Spinal cord (tissue), 10 donors: ENCODE data around the gene RNF186. TPM values are rescaled to one million over a fixed set of nuclear protein-coding genes. Genes with fewer than 3 reads are reported as not detected.
A peak's percentile ranks its signal among the peaks of the same experiment; 100 is the strongest.
"Not testable (repeated sequence)": the region's sequence is repeated elsewhere in the genome, so short reads cannot be mapped to it uniquely, and the experiment has no call there.

ENCODE experiments used
- DNase-seq, 6 donors: peaks; one replicate each; pipeline versions ENCODE4 v3.0.0 to v3.0.0-alpha.2; 2013 to 2015; ENCODE audit warnings: low spot score in 6 of 6, low read depth in 4 of 6
- H3K27ac ChIP-seq: one replicate; pipeline ENCODE4 v1.5.1; 2013; ENCODE audit warnings: low read depth, low read length, control low read depth
- H3K27me3 ChIP-seq: one replicate; pipeline ENCODE4 v1.6.1; 2013; ENCODE audit warnings: low read length; ENCODE audit not compliant: control insufficient read depth, insufficient read depth
- H3K36me3 ChIP-seq: one replicate; pipeline ENCODE4 v1.6.1; 2013; ENCODE audit warnings: low read length; ENCODE audit not compliant: control insufficient read depth, insufficient read depth
- H3K4me1 ChIP-seq: one replicate; pipeline ENCODE4 v1.6.1; 2013; ENCODE audit warnings: low read length; ENCODE audit not compliant: control insufficient read depth, insufficient read depth
- H3K4me3 ChIP-seq: one replicate; pipeline ENCODE4 v1.5.1; 2013; ENCODE audit warnings: low read depth, low read length, control low read depth
- H3K9me3 ChIP-seq: one replicate; pipeline ENCODE4 v1.6.1; 2013; ENCODE audit warnings: low read length; ENCODE audit not compliant: control insufficient read depth, insufficient read depth
- WGBS: methylation state at CpG from one replicate; pipeline ENCODE4 v1.1.5; 2013; ENCODE audit warnings: missing lambda C conversion rate; ENCODE audit not compliant: insufficient coverage; 5-methylcytosine and 5-hydroxymethylcytosine counted together
- polyA plus RNA-seq, 2 donors: library from polyadenylated mRNA; unstranded; fragments of 120-200 nt; gene quantifications; one replicate each; pipeline ENCODE4 v1.2.1, GENCODE V29; 2013; ENCODE audit not compliant: insufficient read length in 2 of 2
- total RNA-seq, 2 donors: library from RNA; depleted of rRNA in 1 of 2; stranded (reverse); fragments of 120-200 nt in 1 of 2; fragments of >200 nt in 1 of 2; gene quantifications; one replicate each; pipeline versions ENCODE4 v1.2.3 to v1.2.4, GENCODE V29; 2013 to 2014
- donor health status: healthy.

RNF186 gene
- total and polyA plus RNA-seq, 4 donors = not detected

DNA sequence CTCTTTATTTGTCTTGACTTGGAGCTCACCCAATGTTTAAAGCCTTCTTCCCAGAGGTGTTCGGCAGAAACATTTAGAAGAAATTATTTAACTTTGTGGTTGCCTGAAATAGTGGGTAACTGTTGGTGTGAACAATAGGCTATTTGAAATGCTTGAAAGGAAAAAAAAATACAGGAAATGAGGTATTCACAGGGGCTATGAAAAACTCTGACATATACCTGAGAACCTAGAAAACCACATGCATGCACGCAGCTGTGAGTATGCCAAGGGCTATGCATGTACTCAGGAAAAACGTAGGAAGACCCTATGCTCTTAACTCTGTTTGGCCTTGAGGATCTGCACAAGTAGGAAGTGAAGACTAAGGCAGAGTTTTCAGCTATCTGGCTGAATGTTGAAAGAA, 16.4 kb upstream of the RNF186 start:
- Histone ChIP-seq H3K36me3 (no peaks in the 10 kb centered on the region), H3K4me1 (no peaks in the 10 kb centered on the region), H3K4me3 (no peak overlapping the region), H3K27me3 (no peaks in the 10 kb centered on the region), H3K27ac (no peak overlapping the region), H3K9me3 (no peaks in the 10 kb centered on the region)
- no peak for DNase-seq
- WGBS = 100% methylated on average over 1 of the region's 3 CpGs

DNA sequence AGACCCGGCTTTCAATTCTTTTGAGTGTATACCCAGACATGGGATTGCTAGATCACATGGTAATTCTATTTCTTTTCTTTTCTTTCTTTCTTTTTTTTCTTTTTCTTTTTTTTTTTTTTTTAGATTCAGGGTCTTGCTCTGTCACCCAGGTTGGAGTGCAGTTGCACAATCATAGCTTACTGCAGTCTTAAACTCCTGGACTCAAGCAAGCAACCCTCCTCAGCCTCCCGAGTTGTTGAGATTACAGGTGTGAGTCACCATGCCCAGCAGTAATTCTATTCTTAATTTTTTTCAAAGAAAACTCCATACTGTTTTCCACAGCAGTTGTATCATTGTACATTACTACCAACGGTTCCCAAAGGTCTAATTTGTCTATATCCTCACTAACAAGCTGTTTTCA, 13.5 kb upstream of the RNF186 start:
- no peak overlapping the region for H3K27ac ChIP-seq
- WGBS = no CpG with 5 or more reads among the region's 3 CpGs
- H3K36me3 ChIP-seq = no peaks in the 10 kb centered on the region
- H3K9me3 ChIP-seq = no peaks in the 10 kb centered on the region
- H3K27me3 ChIP-seq = peaks cover 4% of the 10 kb centered on the region
- no peak for DNase-seq
- no peaks in the 10 kb centered on the region for H3K4me1 ChIP-seq
- H3K4me3 ChIP-seq = no peak overlapping the region

DNA sequence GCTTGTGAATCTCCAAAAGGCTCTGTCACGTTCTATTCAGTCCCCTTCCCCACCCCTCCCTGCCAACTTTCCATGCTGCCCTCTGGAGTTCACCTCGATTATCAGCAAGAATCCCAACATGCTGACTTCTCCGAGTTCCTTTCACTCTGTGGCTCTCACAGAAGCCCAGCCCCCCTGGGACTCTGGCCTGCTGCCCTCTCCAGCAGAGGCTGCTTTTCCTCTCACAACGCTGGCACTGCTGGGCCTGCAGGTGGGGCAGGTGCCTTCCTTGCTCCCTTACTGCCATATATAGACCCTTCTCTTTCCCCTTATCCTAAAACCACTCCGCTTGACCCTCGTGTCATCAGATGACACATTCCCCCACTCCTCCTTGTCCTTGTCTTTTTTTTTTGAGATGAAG, 10.2 kb upstream of the RNF186 start:
- H3K9me3 ChIP-seq = no peaks in the 10 kb centered on the region
- H3K27ac ChIP-seq = no peak overlapping the region
- no peak for DNase-seq
- peaks cover 4% of the 10 kb centered on the region for H3K27me3 ChIP-seq
- 30% methylated on average over 6 of the region's 6 CpGs for WGBS
- H3K4me1 ChIP-seq = no peaks in the 10 kb centered on the region
- H3K4me3 ChIP-seq = no peak overlapping the region
- no peaks in the 10 kb centered on the region for H3K36me3 ChIP-seq

DNA sequence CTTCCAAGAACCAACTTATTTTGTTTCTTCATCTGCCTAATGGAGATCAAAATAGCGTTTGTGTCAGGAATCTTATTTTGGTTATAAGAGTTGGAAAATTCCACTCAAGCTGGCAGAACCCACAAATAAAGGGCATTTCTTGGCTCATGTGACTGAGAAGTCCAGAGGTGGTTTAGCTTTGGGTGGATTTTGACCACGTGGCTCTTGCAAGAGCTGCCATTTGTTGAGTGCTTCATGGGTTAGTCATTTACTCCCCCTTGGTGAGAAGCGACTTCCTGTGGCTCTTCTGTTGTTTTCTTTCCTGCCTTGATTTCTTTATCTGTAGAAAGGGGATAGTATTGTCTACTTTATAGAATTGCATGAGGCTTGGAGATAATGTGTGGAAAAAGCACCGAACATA, 9.5 kb upstream of the RNF186 start:
- H3K27ac ChIP-seq = no peak overlapping the region
- H3K9me3 ChIP-seq = no peaks in the 10 kb centered on the region
- 81% methylated on average over 3 of the region's 4 CpGs for WGBS
- peaks cover 4% of the 10 kb centered on the region for H3K27me3 ChIP-seq
- no peaks in the 10 kb centered on the region for H3K4me1 ChIP-seq
- DNase-seq = no peak
- no peak overlapping the region for H3K4me3 ChIP-seq
- H3K36me3 ChIP-seq = no peaks in the 10 kb centered on the region

DNA sequence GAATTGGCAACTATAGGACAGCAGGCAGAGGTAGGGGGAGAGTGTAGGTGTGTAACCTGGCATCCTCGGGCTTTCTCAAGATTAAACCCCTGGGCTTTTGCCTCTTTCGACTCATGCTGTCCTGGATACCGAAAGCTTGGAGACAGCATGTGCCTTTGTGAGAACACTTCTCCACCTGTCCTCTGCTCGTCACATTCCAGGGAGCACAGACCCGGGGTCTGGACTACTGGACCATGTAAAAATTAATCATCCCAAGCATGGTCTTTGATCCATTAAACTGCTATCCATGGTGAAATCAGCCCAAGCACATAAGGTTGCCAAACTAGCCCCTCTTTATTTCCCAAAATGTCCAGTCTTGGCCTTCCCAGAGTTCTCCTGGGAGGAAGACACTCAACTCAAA, 9.0 kb upstream of the RNF186 start:
- H3K4me1 ChIP-seq = no peaks in the 10 kb centered on the region
- H3K4me3 ChIP-seq = no peak overlapping the region
- H3K9me3 ChIP-seq = no peaks in the 10 kb centered on the region
- WGBS = 93% methylated on average over 5 of the region's 5 CpGs
- H3K36me3 ChIP-seq = no peaks in the 10 kb centered on the region
- peaks cover 4% of the 10 kb centered on the region for H3K27me3 ChIP-seq
- H3K27ac ChIP-seq = no peak overlapping the region
- no peak for DNase-seq

DNA sequence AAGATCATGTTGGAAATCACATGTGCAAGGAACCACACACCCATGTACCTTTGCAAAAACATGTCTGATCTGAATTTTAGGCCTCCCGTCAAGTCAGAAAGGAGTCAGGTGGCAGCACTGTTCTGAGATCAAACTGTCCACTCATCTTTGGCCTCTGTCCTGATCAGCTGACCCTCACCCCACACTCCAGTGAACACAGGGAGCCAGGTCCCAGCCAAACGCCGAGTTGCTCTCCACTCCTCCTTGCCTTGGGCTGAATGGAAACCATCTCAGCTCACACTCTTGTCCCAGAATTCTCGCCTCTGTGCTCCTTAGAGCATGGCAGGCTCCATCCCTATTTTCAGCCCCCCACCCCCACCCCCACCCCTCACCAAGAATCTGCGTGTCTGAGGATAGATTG, 4.6 kb upstream of the RNF186 start:
- Histone ChIP-seq H3K27me3 (no peaks in the 10 kb centered on the region), H3K4me3 (no peak overlapping the region), H3K27ac (no peak overlapping the region), H3K4me1 (no peaks in the 10 kb centered on the region), H3K9me3 (no peaks in the 10 kb centered on the region), H3K36me3 (no peaks in the 10 kb centered on the region)
- no peak for DNase-seq
- WGBS = 90% methylated on average over 3 of the region's 5 CpGs

DNA sequence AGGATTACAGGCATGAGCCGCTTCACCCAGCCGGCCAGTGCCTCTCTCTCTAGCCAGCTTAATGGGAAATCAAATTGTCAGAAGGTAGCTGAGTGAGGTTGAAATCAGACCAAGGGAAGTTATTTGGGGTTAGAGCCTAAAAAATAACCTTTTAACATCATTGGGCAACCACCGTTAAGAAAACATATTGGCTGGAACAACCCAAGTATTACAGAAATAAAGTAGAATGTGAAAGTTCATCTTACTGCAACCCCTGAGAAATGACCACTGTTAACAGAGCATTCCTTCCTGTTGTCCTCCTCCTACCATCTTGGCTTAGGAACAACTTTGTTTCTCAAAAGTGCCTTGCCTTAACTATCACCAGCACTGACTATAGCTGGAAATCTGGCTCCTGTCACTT, 3.2 kb upstream of the RNF186 start:
- Histone ChIP-seq H3K27ac (no peak overlapping the region), H3K36me3 (no peaks in the 10 kb centered on the region), H3K4me1 (no peaks in the 10 kb centered on the region), H3K9me3 (no peaks in the 10 kb centered on the region), H3K4me3 (no peak overlapping the region), H3K27me3 (no peaks in the 10 kb centered on the region)
- no peak for DNase-seq
- 92% methylated on average over 2 of the region's 3 CpGs for WGBS

DNA sequence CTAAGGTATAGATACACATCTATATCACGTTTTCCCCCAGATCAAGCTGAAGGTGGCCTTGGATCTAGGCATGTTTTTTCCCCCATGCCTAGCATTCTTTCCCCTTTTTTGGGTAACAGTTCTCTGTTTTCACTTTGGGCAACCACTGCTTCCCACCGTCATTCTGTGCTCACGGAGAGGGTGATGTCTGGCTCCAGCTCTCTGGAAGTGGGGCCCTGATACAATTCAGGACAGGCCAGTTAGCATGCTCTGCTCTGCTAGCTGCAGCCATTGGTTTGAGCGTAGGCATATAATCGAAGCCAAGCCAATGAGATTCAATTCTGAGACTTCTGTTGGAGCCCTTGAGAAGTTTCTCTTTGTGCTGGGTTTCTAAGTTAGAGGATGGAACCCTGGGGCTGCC, 2.1 kb upstream of the RNF186 start:
- DNase-seq = no peak
- H3K27me3 ChIP-seq = no peaks in the 10 kb centered on the region
- no peaks in the 10 kb centered on the region for H3K36me3 ChIP-seq
- WGBS = 58% methylated on average over 5 of the region's 5 CpGs
- H3K4me1 ChIP-seq = no peaks in the 10 kb centered on the region
- H3K9me3 ChIP-seq = no peaks in the 10 kb centered on the region
- H3K4me3 ChIP-seq = no peak overlapping the region
- no peak overlapping the region for H3K27ac ChIP-seq

DNA sequence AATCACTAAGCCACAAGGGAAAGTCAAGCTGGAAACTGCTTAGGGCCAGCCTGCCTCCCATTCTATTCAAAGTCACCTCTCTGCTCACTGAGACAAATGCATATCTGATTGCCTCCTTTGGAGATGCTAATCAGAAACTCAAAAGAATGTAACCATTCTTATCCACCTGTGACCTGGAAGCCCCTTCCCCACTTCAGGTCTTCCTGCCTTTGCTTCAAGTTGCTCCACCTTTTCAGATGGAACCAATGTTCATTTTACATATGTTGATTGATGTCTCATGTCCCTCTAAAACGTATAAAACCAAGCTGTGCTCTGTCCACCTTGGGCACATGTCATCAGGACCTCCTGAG, 1.6 kb upstream of the RNF186 start:
- 20% methylated on average over 1 of the region's 1 CpG for WGBS
- not testable (repeated sequence) for H3K36me3 ChIP-seq, DNase-seq, H3K27ac ChIP-seq, H3K4me3 ChIP-seq, H3K4me1 ChIP-seq, H3K27me3 ChIP-seq, H3K9me3 ChIP-seq

DNA sequence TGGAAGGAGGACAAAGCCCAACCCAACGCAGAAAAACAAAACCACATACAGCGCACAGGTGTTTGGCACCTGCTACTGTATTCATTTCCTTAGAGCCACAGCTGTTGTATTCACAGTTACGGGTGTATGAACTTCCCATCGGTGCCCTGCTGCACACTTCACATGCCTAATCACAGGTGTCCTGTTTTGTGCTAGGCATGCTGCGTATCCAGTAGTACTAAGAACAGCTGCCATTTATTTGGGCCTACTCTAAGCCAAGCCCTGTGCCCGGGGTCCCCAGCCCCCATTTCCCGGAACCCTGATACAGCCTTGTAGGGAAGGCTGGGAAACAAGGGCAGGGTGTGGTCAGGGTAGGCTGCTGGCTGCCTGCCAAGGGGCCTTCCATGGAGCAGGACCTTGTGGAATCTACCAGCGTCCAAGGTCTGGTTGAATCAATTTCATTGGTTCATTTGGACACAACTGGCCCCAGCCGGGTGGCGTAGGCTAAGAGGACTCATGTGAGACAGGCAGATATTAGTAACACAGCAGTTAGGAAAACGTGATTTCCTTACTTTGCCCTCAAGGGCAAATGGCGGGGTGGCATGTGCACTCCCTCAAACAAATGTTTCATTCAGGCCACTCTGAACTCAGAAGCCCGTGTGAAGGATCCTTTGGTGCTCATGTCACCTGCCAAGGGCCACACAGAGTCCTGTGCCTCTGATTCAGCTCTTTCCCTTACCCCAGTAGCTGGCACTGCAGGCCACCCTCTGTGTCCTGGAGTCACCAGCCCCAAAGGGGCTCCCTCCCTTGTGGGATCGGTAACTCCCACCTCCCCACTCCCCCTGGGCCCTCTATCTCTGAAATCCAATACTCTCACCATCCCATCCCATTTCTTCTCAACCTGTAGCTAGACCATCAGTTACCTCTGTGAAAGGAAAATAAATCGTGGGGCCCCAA, 986 bp upstream of the RNF186 start:
- H3K4me3 ChIP-seq = no peak overlapping the region
- whole genome bisulfite sequencing = 77% methylated on average over 14 of the region's 15 CpGs
- H3K9me3 ChIP-seq = no peaks in the 10 kb centered on the region
- peak in 1 of 6 donors; percentile 57 for DNase-seq
- no peaks in the 10 kb centered on the region for H3K4me1 ChIP-seq
- no peaks in the 10 kb centered on the region for H3K36me3 ChIP-seq
- no peak overlapping the region for H3K27ac ChIP-seq
- no peaks in the 10 kb centered on the region for H3K27me3 ChIP-seq
